Measurements from ENCODE around the gene METTL26.

METTL26 gene

DNA sequence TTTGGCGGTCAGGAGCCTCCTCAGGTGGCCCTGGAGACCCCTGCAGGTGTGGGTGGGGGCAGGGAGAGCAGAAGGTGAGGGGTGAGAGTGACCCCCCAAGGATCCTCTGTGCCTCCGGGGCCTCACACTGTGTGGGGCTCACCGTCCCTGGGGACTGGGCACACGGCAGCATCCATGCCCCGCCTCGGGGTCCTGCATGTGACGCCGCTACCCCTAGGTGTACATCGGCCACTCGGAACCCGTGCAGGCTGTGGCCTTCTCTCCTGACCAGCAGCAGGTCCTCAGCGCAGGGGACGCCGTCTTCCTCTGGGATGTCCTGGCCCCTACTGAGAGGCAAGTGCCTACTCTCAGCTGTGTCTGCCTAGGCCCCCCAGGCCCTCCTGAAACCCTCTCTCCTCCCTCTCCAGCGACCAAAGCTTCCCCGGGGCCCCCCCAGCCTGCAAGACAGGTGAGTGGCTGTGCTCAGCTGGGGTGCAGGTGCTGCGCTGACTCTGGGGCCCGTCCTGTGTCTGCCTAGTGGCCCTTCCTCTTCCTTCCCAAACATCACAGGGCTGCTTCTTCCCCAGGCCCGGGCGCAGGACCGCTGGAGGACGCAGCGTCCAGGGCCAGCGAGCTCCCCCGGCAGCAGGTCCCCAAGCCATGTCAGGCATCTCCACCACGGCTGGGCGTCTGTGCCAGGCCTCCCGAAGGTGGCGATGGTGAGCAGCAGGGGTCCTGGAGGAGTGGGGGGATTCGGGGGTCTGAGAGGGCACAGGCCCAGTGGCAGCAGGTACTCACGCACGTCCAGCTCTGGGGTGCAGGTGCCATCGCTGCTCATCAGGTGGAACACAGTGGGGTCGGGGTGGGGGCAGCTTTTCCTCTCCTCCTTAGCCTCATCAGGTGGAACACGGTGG lies 22.8 kb upstream of the METTL26 start:
- no peak for DNase-seq (ENCODE audit: low read depth)

DNA sequence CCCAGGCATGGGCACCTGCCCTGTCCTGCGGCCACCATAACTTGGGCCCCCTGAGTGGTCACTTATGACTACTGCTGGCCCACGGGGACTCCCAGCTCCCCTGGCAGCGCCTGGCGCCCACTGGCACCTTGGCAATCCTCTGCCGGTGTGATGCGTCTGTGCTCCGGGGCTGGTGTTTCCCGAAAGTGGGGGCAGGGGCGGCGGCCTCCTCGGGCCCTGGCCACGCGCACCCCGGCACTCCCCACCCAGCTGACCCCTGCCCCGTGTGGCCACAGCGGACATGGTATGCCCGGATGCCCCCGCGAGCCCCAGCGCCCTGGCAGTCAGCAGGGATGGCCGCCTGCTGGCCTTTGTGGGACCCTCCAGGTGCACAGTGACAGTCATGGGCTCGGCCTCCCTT lies 21.4 kb upstream of the METTL26 start:
- DNase-seq (ENCODE audit: low read depth) = no peak

DNA sequence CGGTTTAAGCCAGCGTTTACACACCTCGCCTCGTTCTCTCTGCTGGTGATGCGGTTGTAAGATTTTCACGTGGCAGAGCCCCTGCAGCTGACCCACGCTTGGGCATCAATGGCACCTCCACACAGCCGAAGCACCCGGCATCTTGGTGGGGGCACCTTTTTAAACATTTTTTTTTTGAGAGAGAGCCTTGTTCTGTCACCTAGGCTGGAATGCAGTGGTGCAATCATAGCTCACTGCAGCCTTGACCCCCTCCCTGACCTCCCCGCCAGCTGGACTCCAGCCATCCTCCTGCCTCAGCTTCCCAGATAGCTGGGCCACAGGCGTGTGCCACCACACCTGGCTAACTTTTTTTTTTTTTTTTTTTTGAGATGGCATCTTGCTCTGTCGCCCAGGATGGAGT lies 17.9 kb upstream of the METTL26 start:
- no peak for DNase-seq (ENCODE audit: low read depth)

DNA sequence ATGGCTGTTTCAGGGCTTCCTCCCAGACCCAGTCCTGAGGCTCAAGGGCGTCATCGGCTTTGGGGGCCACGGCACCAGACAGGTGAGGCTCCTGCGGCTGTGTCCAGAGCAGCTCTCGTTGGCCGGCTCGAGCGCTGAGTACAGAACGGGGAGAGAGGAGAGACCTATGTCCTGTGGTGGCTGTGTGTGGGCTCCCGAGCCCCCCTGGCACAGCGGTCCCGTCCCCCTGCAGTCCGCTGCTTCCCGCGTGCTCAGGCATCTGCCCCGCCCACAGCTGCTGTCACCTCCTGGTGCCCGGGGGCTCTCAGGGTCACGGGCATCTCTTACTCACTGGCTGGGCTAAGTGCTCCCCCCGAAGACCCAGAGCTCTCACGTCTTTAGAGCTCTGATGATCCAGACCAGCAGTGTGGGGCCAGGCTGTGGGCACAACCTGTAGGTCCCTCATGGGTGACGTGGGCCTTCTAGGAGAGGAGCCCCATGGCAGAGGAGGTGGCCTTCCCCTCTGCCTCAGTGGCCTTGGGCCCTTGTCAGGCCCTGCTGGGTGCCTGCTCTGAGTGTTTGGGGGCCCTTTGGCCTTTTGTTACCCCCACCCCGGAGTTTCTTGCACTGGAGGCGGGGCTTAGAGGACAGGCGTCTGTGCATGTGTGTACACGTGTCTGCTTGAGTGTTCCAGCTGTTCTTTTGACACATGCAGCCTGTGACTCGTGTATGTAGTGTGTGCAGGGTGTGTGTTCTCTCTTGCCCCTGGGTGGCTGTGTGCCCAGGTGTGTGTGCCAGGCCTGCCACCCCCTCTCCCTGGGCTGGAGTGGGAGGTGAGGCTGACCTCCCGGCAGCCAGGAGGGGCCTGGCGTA lies 16.6 kb upstream of the METTL26 start:
- no peak for DNase-seq (ENCODE audit: low read depth)

DNA sequence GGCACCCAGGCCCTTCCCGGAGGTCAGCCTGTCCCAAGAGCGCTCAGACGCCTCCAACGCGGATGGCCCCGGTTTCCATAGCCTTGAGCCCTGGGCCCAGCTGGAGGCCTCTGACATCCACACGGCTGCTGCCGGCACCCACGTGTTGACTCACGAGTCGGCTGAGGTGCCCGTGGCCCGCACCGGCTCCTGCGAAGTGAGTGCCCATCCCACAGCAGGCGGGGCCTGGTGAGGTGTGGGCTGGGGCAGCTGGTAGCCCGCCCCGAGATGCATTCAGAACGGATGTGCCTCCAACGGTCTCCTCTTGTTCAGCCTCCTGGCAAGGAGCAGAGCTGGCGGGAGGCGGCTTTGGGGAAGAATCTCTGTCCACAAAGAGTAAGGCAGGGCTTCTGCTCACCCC lies 15.7 kb upstream of the METTL26 start:
- DNase-seq (ENCODE audit: low read depth) = no peak

DNA sequence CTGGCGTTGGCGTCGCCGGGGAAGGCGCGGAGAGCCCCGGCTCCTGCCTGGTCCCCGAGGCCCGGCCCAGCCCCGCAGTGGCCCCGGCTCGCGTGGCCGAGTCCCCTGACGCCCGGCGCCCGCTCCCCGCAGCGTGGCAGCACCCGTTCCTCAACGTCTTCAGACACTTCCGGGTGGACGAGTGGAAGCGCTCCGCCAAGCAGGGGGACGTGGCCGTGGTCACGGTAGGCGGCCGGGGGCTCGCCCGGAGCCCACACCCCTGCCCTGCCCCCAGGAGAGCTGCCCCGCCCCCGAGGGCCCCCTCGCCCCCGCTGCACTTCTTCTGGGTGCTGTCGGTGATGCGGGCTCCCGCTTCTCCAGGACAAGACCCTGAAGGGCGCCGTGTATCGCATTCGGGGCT lies 13.5 kb upstream of the METTL26 start:
- no peak for DNase-seq (ENCODE audit: low read depth)

DNA sequence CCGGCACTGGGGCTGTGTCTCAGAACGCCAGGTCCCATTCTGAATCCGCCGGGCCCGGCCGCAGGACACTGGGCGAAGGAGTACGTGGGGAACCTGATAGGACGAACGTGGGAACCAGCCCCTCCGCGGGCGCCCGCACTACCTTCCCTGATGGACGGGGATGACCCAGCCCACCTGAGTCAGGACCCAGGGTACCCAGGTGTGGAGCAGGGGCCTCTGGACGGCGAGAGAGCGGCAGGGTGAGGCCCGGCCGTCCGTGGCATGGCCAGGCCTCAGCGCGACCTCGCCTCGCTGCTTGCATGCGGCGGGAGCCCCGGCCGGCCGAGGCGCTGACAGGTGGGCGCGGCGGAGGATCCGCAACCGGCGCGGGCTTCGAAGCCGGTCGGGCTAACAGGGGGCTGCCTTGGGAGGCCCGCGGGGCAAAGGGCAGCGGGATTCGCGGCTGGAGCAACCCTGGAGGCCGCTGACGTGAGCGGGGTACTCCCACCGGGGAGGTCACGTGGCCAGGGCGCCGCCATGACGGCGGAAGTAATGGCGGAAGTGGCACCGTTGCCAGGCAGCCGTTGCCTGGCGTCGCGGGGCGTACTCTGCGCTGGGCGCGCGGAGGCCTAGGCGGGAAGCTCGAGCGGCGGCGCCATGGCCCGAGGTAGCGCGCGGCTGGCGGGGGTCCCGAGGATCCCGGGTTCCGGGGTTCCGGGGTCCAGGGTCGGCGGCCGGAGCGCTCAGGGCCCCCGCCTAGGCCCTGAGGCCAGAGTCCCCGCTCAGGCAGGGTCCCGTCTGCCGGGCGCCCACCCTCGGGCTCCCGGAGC lies 12.9 kb upstream of the METTL26 start, which contains the start of gene WDR90:
Gene WDR90, plus strand, starts transcription at position 585 of the 809 bp plus-strand sequence. Its CDS starts 52 bp downstream, at position 637.
- DNase-seq (ENCODE audit: low read depth) = peak; percentile 86

DNA sequence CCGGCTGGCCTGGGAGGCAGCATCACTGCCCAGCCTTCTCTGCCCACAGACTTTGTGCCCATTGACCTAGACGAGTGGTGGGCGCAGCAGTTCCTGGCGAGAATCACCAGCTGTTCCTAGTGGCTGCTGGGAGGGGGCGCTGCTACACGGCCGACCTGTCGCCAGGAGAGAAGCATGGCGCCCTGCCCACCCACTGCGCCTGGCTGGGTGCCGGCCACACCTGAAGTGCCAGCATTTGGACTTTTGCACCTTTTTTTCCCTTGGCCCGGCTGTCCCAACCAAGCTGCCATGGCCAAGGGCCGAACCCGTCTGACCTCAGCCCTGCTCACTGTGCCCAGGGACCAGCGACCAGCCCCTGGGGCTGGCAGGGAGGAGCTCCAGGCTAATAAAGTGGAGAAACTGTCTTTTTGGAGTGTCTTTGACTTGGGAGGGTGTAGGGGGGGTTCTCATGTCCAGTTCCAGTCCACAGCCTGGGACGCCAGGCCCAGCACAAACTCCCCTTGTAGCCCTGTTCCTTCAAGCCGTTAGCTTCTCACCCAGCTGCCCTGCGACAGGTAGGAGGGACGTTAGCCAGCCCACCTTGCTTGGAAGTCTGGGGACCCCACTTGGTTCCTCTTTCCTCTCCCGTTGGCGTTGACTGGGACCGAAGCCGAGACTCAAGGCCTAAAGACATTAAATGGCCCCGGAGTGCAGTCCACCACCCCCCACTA lies 12.1 kb upstream of the METTL26 start:
- DNase-seq (ENCODE audit: low read depth) = no peak

DNA sequence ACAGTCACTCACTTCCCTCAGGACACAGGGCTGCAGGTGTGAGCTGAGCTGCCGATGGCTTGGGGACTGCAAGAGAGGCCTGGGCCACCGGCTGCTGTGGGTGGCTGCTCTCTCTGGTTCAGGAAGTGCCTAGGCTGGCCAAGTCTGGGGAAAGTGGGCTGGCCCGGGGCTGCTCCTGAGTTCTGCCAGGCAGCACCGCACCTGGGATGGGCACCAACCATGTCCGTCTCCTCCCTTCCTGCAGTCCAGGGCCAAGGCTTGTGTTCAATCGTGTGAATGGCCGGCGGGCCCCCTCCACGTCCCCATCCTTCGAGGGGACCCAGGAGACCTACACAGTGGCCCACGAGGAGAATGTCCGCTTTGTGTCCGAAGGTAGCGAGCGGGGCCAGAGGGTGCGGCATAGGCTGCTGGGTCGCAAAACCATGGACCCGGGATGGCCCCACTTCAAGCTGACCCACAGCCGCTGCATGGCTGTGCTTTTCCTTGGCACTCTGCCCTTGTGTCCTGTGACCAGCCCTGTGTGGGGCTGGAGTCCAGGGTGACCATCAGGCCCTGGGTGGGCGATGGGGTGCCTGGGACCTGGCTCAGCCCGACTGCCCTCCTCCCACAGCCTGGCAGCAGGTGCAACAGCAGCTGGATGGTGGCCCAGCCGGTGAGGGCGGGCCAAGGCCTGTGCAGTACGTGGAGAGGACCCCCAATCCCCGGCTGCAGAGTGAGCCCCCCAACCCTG lies 11.2 kb upstream of the METTL26 start:
- DNase-seq (ENCODE audit: low read depth) = no peak

DNA sequence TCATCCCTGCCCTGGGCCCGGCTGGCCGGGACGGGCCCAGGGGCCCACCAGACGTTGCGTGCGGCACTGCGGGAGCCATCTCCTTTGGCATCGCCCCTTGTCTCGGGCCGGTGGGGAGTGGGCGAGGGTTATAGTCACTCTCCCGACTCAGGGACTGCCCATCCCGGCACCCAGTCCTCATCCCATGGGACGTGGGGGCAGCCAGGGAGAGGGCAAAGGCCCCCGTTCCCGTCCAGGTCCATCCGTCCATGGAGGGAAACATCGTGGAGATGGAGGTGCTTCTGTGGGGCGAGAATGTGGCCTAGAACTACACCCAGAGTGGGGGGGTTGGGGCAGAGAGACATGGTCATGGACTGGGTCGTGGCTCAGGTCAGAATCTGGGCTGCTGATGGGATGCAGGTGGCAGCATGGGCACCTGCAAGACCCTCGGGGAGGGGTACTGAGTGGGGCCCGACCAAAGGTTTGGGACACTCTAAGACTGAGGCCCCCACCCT lies 10.6 kb upstream of the METTL26 start:
- DNase-seq (ENCODE audit: low read depth) = no peak

DNA sequence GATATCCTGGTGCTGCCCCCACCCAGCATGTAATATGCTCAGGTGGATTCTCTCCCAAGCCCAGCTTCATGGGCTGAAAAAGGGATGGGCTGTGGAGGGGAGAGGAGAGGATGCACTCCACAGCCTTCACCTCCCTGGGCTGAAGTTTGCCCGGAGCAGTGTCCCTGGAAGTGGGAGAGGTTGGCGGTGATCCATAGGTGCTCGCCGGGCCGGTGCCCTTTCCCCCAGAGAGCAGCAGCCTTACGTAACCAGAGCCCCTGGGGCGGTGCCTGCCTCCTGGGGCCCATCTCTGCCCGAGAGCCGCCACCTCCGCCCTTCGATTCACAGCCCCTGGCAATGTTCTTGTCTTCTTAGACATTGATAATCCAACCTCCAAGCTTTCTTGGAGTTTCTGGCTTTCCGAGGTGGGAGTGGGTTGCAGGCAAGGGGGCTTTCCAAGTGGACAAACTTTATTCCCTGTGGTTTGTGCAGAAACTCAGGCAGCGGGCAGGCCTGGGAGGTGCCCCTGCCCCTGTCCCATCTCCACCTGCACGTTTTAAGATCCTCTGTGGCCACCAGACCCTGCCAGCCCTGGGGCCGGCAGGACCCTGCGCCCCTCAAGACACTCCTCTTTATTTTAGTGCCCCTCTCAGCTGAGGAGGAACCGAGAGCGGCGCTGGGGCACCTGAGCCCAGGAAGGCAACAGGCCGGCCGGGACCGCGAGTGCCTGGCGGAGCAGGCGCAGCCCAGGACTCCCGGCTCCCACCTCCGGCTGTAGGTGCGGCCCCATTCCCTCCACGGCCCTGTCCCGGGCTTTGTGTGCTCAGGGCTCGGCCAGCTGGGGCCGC lies 10.0 kb upstream of the METTL26 start:
- DNase-seq (ENCODE audit: low read depth) = no peak

DNA sequence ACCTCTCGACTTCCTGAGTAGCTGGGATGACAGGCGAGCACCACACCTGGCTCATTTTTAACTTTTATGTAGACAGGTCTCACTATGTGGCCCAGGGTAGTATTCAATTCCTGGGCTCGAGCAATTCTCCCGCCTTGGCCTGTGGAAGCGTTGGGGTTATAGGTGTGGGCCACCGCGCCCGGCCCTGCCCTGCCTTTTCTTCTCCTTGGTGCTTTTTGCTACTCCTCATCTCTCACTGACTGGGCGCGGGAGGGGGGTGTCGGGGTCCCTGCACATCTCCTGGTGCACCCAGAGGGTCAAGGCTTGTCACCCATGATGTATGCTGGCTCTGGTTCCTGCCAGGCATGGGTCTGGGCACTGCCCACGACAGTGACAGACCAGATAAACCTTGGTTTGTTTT lies 8.5 kb upstream of the METTL26 start:
- DNase-seq (ENCODE audit: low read depth) = no peak

DNA sequence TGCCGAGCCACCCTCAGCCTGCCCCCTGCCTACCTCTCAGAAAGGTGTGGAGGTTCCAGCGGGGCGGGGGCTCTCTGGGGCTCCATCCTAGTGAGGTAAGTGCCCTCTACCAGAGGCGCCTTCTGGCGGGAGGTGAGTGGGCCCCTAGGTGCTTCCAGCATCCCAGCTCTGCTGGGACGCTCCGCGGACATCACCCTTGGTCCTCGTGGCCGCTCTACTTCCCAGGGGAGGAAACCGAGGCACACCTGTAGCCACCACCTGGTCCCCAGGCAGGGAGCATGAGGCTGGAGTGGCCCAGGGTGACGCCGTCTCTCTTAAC lies 6.9 kb upstream of the METTL26 start:
- no peak for DNase-seq (ENCODE audit: low read depth)

DNA sequence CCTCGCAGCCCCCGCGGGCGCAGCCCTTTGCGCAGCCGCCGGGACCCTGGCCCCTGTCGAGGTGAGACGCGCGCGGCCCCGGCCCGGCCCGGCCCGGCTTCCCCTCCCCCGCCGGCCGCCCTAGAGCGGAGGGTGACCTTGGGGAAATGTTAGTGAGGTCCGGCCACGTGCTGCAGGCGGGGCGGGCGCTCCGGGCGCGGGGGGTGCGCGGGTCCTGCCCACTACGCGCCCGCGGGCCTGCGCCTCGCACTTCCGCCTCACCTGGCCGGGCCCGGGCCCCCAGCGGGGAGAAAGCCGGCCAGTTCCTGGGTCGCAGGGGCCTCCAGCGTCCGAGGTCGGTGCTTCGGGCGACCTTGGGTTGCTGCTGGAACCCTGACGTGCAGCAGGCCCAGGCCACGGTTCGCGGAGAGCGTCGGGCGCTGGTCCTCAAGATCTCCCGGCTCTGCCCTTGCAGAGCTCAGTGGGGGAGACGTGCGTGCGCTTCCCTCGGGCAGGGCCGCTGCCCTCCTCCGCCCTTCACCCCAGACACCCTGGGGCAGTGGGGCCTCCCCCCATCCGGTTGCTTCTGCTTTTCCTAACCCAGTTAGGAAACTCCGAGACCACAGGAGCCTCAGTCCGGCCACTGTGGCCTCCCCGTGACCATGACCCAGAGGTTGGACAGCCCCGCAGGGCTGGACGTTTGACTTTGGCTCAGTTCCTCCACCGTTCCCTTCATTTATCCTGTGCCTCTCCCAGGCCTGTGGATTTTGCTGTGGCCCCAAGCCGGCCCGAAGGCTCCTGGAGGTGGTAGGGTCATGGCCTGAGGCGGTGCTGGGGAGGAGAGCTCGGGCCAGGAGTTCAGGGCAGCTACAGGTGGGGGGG lies 6.3 kb upstream of the METTL26 start:
- DNase-seq (ENCODE audit: low read depth) = no peak

DNA sequence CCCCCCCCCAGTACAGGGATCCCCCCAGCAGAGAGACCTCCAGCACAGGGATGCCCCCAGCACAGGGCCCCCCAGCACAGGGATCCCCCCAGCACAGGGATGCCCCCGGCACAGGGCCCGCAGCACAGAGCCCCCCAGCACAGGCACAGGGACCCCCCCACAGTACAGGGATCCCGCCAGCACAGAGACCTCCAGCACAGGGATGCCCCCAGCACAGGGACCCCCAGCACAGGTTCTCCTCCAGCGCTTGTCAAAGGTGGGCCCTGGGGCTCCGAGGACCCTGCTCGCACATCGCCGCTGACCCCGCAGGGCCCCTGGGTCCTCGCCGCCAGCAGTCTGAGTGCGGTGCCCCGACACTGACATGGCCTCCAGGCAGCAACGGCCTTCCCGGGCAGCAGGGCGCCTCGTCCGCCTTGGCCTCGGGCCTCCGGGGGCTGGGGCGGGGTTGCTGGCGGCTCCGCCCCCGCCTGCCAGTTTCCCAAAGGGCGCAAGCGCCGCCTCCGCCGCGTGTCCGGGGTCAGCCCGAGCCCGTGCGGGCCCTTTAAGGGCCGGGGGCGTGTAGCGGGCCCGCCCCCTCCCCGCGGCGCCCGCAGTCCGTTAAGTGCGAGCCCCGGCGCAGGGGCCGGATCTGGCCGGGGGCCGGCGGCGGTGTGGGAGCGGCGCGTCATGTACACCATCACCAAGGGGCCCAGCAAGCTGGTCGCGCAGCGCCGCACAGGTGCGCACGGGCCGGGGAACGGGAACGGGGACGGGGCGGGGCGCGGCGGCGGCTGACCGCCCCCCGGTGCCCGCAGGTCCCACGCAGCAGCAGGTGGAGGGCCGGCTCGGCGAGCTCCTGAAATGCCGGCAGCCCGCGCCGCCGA lies 5.5 kb upstream of the METTL26 start, which contains the start of gene MCRIP2:
Gene MCRIP2, plus strand, starts transcription at position 503 of the 863 bp plus-strand sequence. Its CDS starts 164 bp downstream, at position 667.
- DNase-seq (ENCODE audit: low read depth) = peak; percentile 38

DNA sequence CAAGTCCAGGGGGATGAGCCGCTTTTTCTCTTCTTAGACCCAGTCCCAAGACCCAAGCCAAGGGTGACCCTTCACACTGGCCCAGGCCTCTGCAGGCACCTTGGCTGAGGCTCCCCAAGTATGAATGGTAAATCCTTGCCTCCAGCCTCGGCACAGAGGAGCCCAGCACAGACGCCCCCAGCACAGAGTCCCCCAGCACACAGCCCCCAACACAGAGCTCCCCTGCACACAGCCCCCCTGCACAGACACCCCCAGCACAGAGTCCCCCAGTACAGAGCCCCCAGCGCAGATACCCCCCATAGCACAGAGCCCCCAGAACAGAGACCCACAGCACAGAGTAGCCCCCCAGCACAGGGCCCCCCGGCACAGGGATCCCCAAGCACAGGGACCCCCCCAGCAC lies 4.5 kb upstream of the METTL26 start:
- DNase-seq (ENCODE audit: low read depth) = no peak

DNA sequence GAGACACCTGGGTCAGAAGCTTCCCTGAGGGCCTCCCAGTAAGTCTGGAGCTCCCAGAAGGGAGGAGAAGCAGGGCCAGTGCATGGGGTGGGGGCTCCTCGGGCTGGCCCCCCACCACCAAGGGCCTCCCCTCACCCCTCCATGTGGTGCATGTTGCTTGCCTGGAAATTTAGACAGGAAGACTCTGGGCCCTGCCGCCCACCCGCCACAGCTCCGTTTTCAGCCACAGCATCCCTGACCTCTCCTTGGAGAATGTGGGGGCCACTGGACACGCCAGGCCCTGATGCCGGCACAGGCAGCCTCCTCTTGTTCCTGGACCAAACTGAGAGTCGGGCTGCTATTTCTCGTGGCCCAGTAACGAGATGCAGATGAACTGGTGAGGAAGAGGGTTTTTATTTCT lies 2.7 kb upstream of the METTL26 start:
- no peak for DNase-seq (ENCODE audit: low read depth)

DNA sequence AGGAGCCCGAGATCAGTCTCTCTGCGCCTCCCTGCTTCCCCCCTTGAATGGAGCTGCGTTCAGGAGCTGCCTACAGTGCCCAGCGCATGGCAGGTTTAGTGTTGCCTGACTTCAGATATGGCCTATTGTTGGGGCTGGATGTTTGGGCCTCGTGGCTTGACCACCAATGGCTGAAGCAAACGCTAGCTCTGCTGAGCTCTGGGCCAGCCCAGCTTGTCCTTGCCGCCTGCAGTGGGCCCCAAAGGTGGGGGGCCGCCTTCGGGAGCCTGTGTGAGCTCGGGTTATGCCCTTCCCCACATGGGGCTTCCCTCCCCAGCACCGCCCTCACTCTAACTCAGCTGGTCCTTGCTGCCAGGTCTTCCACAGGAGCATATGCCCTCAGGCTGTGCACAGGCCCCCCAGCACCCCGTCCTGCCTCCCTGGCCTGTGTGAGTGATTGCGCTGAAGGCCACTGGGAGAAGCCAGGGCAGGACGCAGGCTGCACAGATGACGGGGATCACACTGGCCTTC lies 2.0 kb upstream of the METTL26 start:
- DNase-seq (ENCODE audit: low read depth) = no peak
